A549 (cell line): ENCODE results near the gene SMIM28. TPM values are rescaled to one million over a fixed set of nuclear protein-coding genes. Genes with fewer than 3 reads are reported as not detected.

Source experiments
- ATAC-seq, 2 experiments: fragments of 200-7000 bp in 1 of 2; fragments of >200 bp in 1 of 2; cut with Nextera tagmentation in 1 of 2; cut with Tn5 transposase in 1 of 2; 3 replicates each; pipeline versions ENCODE4 v1.8.0 to v1.9.1; 2018 to 2020; ENCODE audit warnings: mild to moderate bottlenecking in 1 of 2, moderate library complexity in 1 of 2
- CTCF ChIA-PET: fragments of 300-600 bp; sonication (Branson Sonifier 250); formaldehyde crosslinking; extraction: SDS; loops from one replicate; lab custom pipeline; 2021; ENCODE audit warnings: antibody characterized with exemption, inconsistent platforms; lab: Yijun Ruan, JAX
- POLR2A ChIA-PET: fragments of 350-600 bp; formaldehyde crosslinking; extraction: SDS; loops from one replicate; lab custom pipeline; 2021; ENCODE audit warnings: antibody characterized with exemption, inconsistent platforms; lab: Yijun Ruan, JAX
- DNase-seq, 2 experiments: peaks; one replicate each; pipeline versions ENCODE4 v3.0.0 to v3.0.0-alpha.2; 2011 to 2016; ENCODE audit warnings: low read depth in 1 of 2, low spot score in 1 of 2
- FAIRE-seq: peaks from 2 replicates; lab custom pipeline; 2011; peaks lifted over from hg19 to GRCh38; lab: Jason Lieb, UNC
- H3K27ac ChIP-seq, 2 experiments: fragments of >200 bp; sonication (Bioruptor Twin); formaldehyde crosslinking; 3 replicates each; pipeline ENCODE4 v1.5.1; 2016 to 2017
- H3K4me1 ChIP-seq: fragments of >200 bp; sonication (Bioruptor Twin); formaldehyde crosslinking; 3 replicates; pipeline ENCODE4 v1.6.1; 2016
- H3K4me2 ChIP-seq: fragments of >200 bp; sonication (Bioruptor Twin); formaldehyde crosslinking; 3 replicates; pipeline ENCODE4 v1.6.1; 2016
- H3K4me3 ChIP-seq: fragments of >200 bp; sonication (Bioruptor Twin); formaldehyde crosslinking; 3 replicates; pipeline ENCODE4 v1.5.1; 2016
- H3K9me3 ChIP-seq: fragments of >200 bp; sonication (Bioruptor Twin); formaldehyde crosslinking; 3 replicates; pipeline ENCODE4 v1.6.1; 2016
- CBX8 ChIP-seq: fragments of 200-600 bp; sonication (generic); IDR thresholded peaks from 2 replicates; pipeline ENCODE4 v1.6.1; 2016
- CHD2 ChIP-seq: fragments of 150-350 bp; IDR thresholded peaks from 2 replicates; pipeline ENCODE4 v1.6.1; 2014; ENCODE audit warnings: low read length; ENCODE audit not compliant: partially characterized antibody
- CHD4 ChIP-seq: fragments of 200-600 bp; sonication (generic); IDR thresholded peaks from 2 replicates; pipeline ENCODE4 v1.6.1; 2016; ENCODE audit warnings: antibody characterized with exemption, mild to moderate bottlenecking, borderline replicate concordance
- FOXS1 ChIP-seq: fragments of 250-450 bp; sonication (Bioruptor Pico); IDR thresholded peaks from 2 replicates; pipeline ENCODE4 v1.5.0; 2020; ENCODE audit warnings: mild to moderate bottlenecking, moderate library complexity
- GATA3 ChIP-seq: IDR thresholded peaks from 2 replicates; pipeline ENCODE4 v1.6.1; 2012; ENCODE audit warnings: borderline replicate concordance
- HOXA7 ChIP-seq: fragments of 250-450 bp; sonication (Bioruptor Pico); IDR thresholded peaks from 2 replicates; pipeline ENCODE4 v1.5.0; 2020; ENCODE audit warnings: mild to moderate bottlenecking, moderate library complexity
- JUNB ChIP-seq: fragments of >200 bp; sonication (Bioruptor Twin); formaldehyde crosslinking; IDR thresholded peaks from 2 replicates; pipeline ENCODE4 v1.6.1; 2016
- KDM1A ChIP-seq: fragments of 200-600 bp; sonication (generic); IDR thresholded peaks from 2 replicates; pipeline ENCODE4 v1.6.1; 2016; ENCODE audit warnings: low read depth, mild to moderate bottlenecking
- KDM5A ChIP-seq: fragments of 200-600 bp; sonication (generic); IDR thresholded peaks from 2 replicates; pipeline ENCODE4 v1.6.1; 2016; ENCODE audit warnings: antibody characterized with exemption, mild to moderate bottlenecking
- POLR2A ChIP-seq: IDR thresholded peaks from 2 replicates; pipeline ENCODE4 v1.6.1; 2012; ENCODE audit warnings: mild to moderate bottlenecking, low read length
- RCOR1 ChIP-seq: fragments of 150-350 bp; IDR thresholded peaks from 2 replicates; pipeline ENCODE4 v1.6.1; 2014; ENCODE audit warnings: antibody characterized with exemption, low read length, low read depth
- RFX5 ChIP-seq: fragments of 450-650 bp; IDR thresholded peaks from 2 replicates; pipeline ENCODE4 v1.7.1; 2014; ENCODE audit warnings: antibody characterized with exemption, mild to moderate bottlenecking, moderate library complexity
- RNF2 ChIP-seq: fragments of 200-600 bp; sonication (generic); IDR thresholded peaks from 2 replicates; pipeline ENCODE4 v1.6.1; 2016; ENCODE audit warnings: low read depth, mild to moderate bottlenecking, antibody characterized with exemption, moderate library complexity, borderline replicate concordance
- ZC3H11A ChIP-seq: fragments of 450-650 bp; IDR thresholded peaks from 2 replicates; pipeline ENCODE4 v1.6.1; 2014; ENCODE audit warnings: antibody characterized with exemption, mild to moderate bottlenecking
- ZNF302 ChIP-seq: fragments of 250-450 bp; sonication (Bioruptor Pico); IDR thresholded peaks from 2 replicates; pipeline ENCODE4 v1.9.0; 2021; ENCODE audit warnings: inconsistent platforms, mild to moderate bottlenecking, moderate library complexity
- ZSCAN20 ChIP-seq: fragments of 250-450 bp; sonication (Bioruptor Pico); IDR thresholded peaks from 2 replicates; pipeline ENCODE4 v1.8.0; 2022; ENCODE audit warnings: mild to moderate bottlenecking, moderate library complexity
- WGBS: methylation state at CpG from one replicate; pipeline ENCODE4 v1.1.6; 2017; ENCODE audit errors: missing lambda C conversion rate; 5-methylcytosine and 5-hydroxymethylcytosine counted together
- polyA plus RNA-seq, 4 experiments: library from polyadenylated mRNA; depleted of rRNA in 3 of 4; stranded (reverse); fragments of >200 nt; fragmentation: RNase III in 1 of 4; extraction: RNeasy Plus Mini Kit Qiagen cat#74134 plus additional on column Dnase treatment in 1 of 4; gene quantifications; 2 replicates in 3 of 4; 3 replicates in 1 of 4; pipeline ENCODE4 v1.2.3, GENCODE V29; 2011 to 2017
- small RNA-seq, 6 experiments: library from RNA; depleted of rRNA; stranded (forward); fragments of <200 nt; gene quantifications; one replicate each; pipeline ENCODE3, GENCODE V24; 2012
- TF ChIP-seq, protein P1 (sequence below): fragments of >200 bp; sonication (Bioruptor Twin); formaldehyde crosslinking; IDR thresholded peaks from 3 replicates; pipeline ENCODE4 v1.5.1; 2016
- TF ChIP-seq, protein P2 (sequence below): IDR thresholded peaks from 2 replicates; pipeline ENCODE4 v1.6.1; 2012; ENCODE audit warnings: low read depth, borderline replicate concordance
- TF ChIP-seq, protein P3 (sequence below): fragments of 150-350 bp; IDR thresholded peaks from 2 replicates; pipeline ENCODE4 v1.6.1; 2014; ENCODE audit warnings: low read depth, mild to moderate bottlenecking, low read length
- TF ChIP-seq, protein P4 (sequence below): fragments of 250-450 bp; sonication (Bioruptor Pico); IDR thresholded peaks from 2 replicates; pipeline ENCODE4 v1.5.0; 2020; ENCODE audit warnings: low read depth, mild to moderate bottlenecking, moderate library complexity

Gene SMIM28
- polyA plus RNA-seq, 2 of the 4 experiments (the other 2 are of a cell fraction), result not detected

DNA sequence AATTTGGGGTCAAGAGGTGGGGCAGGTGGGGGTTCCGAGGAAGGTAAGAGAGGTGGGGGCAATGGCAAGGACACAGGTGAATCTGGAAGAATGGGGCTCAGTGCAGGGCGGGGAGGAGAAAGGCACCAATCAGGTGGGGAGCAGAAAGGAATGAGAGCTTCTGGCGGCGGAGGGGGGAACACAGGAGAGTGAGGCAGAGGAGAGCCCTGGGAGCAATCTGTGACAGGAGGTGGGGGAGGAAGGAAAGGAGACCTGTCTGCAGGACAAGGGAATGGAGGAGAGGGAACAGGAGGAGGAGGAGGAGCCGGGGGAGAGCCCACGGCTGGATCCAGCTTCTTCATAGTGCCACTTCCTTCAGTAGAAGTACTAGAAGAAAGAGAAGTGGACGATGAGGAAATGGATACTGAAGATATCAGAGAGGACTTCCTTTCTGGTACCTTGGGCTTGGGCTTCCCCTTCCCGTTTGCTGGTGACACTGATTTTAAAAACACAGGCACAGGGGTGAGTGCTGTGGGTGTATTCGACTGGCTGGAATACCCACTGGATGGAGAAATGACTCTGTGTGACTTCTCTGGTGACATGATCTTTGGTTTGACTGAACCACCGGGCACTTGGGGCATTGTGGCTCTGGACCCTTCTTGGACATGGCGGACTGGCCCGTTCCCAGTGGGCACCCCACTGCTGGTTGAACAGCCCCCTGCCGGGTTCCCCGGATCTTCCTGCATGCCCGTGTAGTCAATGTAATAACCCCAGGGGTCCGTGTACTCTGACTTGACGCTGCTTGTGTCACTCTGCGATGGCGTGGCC, 53.8 kb downstream of the SMIM28 start:
- ATAC-seq, result no peak
- ChIA-PET CTCF (interaction anchor here (0.9 to 9.2 kb wide), 6 partner anchors 13 to 315 kb away, joined by 3 to 85 read pairs (median 6); no protein-coding TSS in a partner anchor), POLR2A (no interaction called here)
- TF ChIP-seq GATA3 (no peak), RFX5 (no peak), RNF2 (no peak), JUNB (no peak), HOXA7 (CRISPR knock-in tag) (no peak), CBX8 (no peak), FOXS1 (no peak), RCOR1 (no peak), CHD2 (no peak), KDM1A (no peak), ZSCAN20 (no peak), POLR2A (no peak)
- TF ChIP-seq, protein P1, sequence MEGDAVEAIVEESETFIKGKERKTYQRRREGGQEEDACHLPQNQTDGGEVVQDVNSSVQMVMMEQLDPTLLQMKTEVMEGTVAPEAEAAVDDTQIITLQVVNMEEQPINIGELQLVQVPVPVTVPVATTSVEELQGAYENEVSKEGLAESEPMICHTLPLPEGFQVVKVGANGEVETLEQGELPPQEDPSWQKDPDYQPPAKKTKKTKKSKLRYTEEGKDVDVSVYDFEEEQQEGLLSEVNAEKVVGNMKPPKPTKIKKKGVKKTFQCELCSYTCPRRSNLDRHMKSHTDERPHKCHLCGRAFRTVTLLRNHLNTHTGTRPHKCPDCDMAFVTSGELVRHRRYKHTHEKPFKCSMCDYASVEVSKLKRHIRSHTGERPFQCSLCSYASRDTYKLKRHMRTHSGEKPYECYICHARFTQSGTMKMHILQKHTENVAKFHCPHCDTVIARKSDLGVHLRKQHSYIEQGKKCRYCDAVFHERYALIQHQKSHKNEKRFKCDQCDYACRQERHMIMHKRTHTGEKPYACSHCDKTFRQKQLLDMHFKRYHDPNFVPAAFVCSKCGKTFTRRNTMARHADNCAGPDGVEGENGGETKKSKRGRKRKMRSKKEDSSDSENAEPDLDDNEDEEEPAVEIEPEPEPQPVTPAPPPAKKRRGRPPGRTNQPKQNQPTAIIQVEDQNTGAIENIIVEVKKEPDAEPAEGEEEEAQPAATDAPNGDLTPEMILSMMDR, result no peak
- TF ChIP-seq, protein P2, sequence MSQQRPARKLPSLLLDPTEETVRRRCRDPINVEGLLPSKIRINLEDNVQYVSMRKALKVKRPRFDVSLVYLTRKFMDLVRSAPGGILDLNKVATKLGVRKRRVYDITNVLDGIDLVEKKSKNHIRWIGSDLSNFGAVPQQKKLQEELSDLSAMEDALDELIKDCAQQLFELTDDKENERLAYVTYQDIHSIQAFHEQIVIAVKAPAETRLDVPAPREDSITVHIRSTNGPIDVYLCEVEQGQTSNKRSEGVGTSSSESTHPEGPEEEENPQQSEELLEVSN, result no peak
- H3K9me3 ChIP-seq, result no peaks in the 10 kb centered on the region
- no peak overlapping the region for H3K27ac ChIP-seq
- H3K4me2 ChIP-seq, result no peak overlapping the region
- WGBS, result 85% methylated on average over 18 of the region's 19 CpGs
- no peak overlapping the region for H3K4me3 ChIP-seq
- FAIRE-seq, result no peak
- no peak for DNase-seq
- no peaks in the 10 kb centered on the region for H3K4me1 ChIP-seq

DNA sequence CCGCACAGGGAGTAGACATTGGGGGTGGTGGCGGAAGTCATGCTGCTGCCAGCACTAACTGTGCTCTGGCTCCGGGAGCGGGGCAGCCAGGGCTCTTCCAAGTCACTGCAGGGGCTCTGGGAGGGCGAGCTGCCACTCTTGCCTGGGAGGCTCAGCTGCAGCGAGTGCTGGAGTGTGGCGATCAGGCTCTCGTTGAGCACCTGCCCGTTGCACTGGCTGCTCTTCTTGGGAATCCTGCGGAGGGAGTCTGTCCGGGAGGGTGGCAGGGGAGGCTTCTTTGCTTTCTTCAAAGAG, 54.3 kb downstream of the SMIM28 start:
- CTCF ChIA-PET, result interaction anchor here (0.9 to 1.2 kb wide), 3 partner anchors 77 to 316 kb away, joined by 3 to 5 read pairs (median 4); no protein-coding TSS in a partner anchor
- Histone ChIP-seq H3K4me2 (no peak overlapping the region), H3K4me3 (no peak overlapping the region), H3K27ac (no peak overlapping the region), H3K4me1 (no peaks in the 10 kb centered on the region), H3K9me3 (no peaks in the 10 kb centered on the region)
- 88% methylated on average over 9 of the region's 11 CpGs for WGBS
- DNase-seq, result no peak
- TF ChIP-seq CHD4 (no peak), FOXS1 (no peak), KDM5A (no peak), ZNF302 (CRISPR knock-in tag) (no peak), ZC3H11A (no peak)
- TF ChIP-seq, protein P3, sequence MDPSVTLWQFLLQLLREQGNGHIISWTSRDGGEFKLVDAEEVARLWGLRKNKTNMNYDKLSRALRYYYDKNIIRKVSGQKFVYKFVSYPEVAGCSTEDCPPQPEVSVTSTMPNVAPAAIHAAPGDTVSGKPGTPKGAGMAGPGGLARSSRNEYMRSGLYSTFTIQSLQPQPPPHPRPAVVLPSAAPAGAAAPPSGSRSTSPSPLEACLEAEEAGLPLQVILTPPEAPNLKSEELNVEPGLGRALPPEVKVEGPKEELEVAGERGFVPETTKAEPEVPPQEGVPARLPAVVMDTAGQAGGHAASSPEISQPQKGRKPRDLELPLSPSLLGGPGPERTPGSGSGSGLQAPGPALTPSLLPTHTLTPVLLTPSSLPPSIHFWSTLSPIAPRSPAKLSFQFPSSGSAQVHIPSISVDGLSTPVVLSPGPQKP, result no peak
- TF ChIP-seq, protein P4, sequence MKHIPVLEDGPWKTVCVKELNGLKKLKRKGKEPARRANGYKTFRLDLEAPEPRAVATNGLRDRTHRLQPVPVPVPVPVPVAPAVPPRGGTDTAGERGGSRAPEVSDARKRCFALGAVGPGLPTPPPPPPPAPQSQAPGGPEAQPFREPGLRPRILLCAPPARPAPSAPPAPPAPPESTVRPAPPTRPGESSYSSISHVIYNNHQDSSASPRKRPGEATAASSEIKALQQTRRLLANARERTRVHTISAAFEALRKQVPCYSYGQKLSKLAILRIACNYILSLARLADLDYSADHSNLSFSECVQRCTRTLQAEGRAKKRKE, result no peak
- POLR2A ChIA-PET, result no interaction called here
- ATAC-seq, result no peak
- no peak for FAIRE-seq

Small RNA genes lying within 50 kb of the gene (small RNA-seq; reads per million reads assigned to genes)
- 0 reads per million in 6 experiments for gene AL031003.1

Other genes with a start within 250 kb of the SMIM28 start
- gene ARFGEF3, start 216.0 kb upstream of the SMIM28 start, polyA plus RNA-seq (2011; rRNA removed), result 0.83 and 1.4 TPM in 2 replicates
- gene ARFGEF3, start 216.0 kb upstream of the SMIM28 start, polyA plus RNA-seq (2017; fragmentation: RNase III; extraction: RNeasy Plus Mini Kit Qiagen cat#74134 plus additional on column Dnase treatment), result 0.15 to 0.25 TPM (median 0.18 TPM) in 3 replicates
- gene PBOV1, start 159.4 kb upstream of the SMIM28 start, polyA plus RNA-seq (2011; rRNA removed), result not detected in 2 replicates
- gene PBOV1, start 159.4 kb upstream of the SMIM28 start, polyA plus RNA-seq (2017; fragmentation: RNase III; extraction: RNeasy Plus Mini Kit Qiagen cat#74134 plus additional on column Dnase treatment), result not detected in 3 replicates
- 12.2 and 22.1 TPM in 2 replicates for gene HEBP2, start 26.3 kb downstream of the SMIM28 start, polyA plus RNA-seq (2011; rRNA removed)
- gene HEBP2, start 26.3 kb downstream of the SMIM28 start, polyA plus RNA-seq (2017; fragmentation: RNase III; extraction: RNeasy Plus Mini Kit Qiagen cat#74134 plus additional on column Dnase treatment), result 17.4 to 22.2 TPM (median 18.0 TPM) in 3 replicates
- 2.6 and 2.8 TPM in 2 replicates for gene NHSL1, start 121.6 kb downstream of the SMIM28 start, polyA plus RNA-seq (2011; rRNA removed)
- 0.99 to 1.6 TPM (median 1.1 TPM) in 3 replicates for gene NHSL1, start 121.6 kb downstream of the SMIM28 start, polyA plus RNA-seq (2017; fragmentation: RNase III; extraction: RNeasy Plus Mini Kit Qiagen cat#74134 plus additional on column Dnase treatment)